GM13976 (cell line): ENCODE results near the gene SERTAD3.
A peak's percentile ranks its signal among the peaks of the same experiment; 100 is the strongest.

Experiments used
- DNase-seq: peaks from one replicate; pipeline ENCODE4 v3.0.0; 2012; ENCODE audit warnings: low spot score
- in situ Hi-C: fragments of 300-500 bp; cut with MboI; formaldehyde crosslinking; loops from one replicate; pipeline ENCODE4 v1.12.0; 2022; ENCODE audit warnings: low sequenced_read_pairs, mixed read lengths, inconsistent platforms; ENCODE audit not compliant: unreplicated experiment
- TF ChIP-seq, protein P1 (sequence below): IDR thresholded peaks from 2 replicates; pipeline ENCODE4 v1.5.1; 2012; ENCODE audit warnings: borderline replicate concordance, mild to moderate bottlenecking; ENCODE audit not compliant: insufficient read depth; ENCODE audit errors: extremely low read depth, missing control alignments, control extremely low read depth

The SERTAD3 gene

DNA sequence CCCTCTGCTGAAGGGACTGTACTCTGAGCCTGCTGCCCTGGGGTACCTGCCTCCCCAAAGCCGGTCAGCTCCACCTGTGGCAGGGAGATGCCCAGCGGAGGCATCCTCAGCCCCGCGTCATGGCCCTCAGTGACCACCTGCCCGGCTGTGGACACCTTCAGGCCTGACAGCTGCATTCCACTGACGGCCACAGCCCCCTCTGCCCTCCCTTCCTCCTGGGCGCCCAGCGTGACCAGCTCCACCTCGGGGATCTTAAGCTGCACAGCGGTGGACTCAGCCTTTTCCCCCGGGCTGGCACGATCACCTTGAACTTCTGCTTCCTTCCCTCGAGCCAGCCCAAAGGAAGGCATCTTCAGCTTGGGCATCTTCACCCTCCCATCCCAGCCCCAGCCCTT lies 49.3 kb downstream of the SERTAD3 start:
- TF ChIP-seq, protein P1, sequence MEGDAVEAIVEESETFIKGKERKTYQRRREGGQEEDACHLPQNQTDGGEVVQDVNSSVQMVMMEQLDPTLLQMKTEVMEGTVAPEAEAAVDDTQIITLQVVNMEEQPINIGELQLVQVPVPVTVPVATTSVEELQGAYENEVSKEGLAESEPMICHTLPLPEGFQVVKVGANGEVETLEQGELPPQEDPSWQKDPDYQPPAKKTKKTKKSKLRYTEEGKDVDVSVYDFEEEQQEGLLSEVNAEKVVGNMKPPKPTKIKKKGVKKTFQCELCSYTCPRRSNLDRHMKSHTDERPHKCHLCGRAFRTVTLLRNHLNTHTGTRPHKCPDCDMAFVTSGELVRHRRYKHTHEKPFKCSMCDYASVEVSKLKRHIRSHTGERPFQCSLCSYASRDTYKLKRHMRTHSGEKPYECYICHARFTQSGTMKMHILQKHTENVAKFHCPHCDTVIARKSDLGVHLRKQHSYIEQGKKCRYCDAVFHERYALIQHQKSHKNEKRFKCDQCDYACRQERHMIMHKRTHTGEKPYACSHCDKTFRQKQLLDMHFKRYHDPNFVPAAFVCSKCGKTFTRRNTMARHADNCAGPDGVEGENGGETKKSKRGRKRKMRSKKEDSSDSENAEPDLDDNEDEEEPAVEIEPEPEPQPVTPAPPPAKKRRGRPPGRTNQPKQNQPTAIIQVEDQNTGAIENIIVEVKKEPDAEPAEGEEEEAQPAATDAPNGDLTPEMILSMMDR, result no peak
- in situ Hi-C loops, result no loop called here
- no peak for DNase-seq

DNA sequence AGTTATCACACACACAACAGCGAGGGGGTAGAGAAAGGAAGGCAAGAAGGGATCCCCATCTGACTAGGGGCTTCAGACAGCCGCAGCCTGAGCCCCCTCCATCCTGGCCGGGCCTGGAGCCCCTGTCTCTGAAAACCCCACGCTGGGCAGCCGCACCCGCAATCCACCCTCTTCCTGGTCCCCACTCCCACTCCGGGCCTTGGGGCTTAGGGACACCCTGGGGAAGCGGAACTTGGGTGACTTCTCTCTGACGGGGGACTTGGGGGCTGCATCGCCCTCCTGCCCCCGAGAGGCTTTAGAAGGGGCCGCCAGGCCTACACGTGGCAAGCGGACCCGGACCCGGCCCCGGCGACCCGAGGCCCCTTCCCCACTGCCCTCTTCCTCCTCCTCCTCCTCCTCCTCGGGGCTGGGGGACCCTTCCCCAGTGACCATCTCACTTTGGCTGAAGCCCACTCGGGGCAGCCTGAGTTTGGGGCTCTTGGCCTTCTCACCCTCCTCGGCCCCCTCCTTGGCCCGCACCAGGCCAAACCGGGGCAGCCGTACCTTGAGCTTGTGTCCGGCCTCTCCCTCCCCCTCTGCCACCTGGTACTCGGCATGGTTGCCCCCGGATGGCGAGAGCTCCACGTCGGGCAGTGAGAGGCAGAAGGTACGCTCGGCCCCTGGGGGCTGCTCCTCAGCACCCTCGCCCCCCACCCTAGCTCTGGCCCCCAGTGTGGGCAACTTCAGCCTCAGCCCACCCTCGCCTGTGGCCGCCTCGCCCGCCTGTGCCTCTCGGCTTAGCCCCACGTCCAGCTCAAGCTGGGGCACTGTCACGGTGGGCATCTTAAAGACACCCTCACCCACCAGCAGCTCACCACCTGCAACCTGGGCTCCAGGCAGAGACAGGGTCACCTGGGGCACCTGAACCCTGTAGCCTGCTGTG lies 50.0 kb downstream of the SERTAD3 start:
- TF ChIP-seq, protein P1, result no peak
- in situ Hi-C loops, result no loop called here
- DNase-seq, result no peak

DNA sequence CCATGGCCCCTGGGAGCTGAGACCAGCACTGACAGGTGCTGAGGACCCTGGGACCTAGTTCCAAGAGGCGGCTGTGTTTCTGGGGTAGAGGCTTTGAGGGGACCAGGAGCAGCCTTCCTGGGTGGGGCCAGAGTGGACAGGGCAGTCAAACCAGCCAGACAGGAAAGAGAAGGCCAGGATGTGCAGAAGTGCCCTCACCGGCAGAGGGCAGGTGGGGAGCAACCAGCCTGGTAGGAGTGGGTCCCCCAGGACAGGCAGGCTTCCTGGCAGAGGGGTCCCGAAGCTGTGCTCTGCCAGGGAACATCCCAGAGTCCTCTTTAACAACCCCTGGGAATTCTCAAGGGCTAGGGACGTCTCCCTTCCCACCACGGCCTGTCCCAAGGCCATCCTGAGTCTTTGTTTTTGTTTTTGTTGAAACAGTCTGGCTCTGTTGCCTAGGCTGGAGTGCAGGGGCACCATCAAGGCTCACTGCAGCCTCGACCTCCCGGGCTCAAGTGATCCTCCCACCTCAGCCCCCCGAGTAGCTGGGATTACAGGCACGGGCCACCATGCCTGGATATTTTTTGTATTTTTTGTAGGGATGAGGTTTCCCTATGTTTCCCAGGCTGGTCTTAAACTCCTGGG lies 51.1 kb downstream of the SERTAD3 start:
- TF ChIP-seq, protein P1, result peak; percentile 20
- in situ Hi-C loops, result no loop called here
- no peak for DNase-seq

DNA sequence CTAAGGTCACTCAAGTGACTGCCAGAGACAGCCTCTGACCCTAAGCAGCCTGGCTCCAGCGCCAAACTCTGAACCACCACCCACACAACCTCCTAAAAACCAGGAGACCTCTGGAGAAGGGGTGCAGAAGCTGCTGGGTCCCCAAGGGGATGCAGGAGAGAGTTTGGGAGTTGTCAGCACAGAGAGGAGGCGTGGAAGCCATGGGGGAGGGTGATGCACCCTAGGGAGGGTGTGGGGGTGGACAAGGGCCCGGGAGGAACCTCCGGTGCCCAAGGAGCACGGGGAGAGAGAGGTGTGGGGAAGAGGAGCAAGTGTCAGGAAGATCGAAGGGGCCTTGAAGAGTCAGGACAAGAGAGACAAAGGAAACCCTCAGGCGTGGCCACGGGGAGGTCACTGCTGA lies 52.0 kb downstream of the SERTAD3 start:
- TF ChIP-seq, protein P1, result no peak
- in situ Hi-C loops, result no loop called here
- no peak for DNase-seq
